HepG2 (cell line): ENCODE measurements around the gene DNAAF8. TPM values are rescaled to one million over a fixed set of nuclear protein-coding genes. Genes with fewer than 3 reads are reported as not detected.

Experiments
- AHDC1 ChIP-seq: sonication (generic); formaldehyde crosslinking; IDR thresholded peaks from 2 replicates; pipeline ENCODE4 v1.5.1; 2020; ENCODE audit warnings: mild to moderate bottlenecking, missing genetic modification reagents, borderline replicate concordance
- BRCA1 ChIP-seq: sonication (generic); formaldehyde crosslinking; IDR thresholded peaks from 2 replicates; pipeline ENCODE4 v1.4.0; 2020; ENCODE audit warnings: missing genetic modification reagents
- E2F2 ChIP-seq: sonication (generic); formaldehyde crosslinking; IDR thresholded peaks from 2 replicates; pipeline ENCODE4 v1.4.0; 2020; ENCODE audit warnings: missing genetic modification reagents, borderline replicate concordance
- GLI4 ChIP-seq: sonication (generic); formaldehyde crosslinking; IDR thresholded peaks from 2 replicates; pipeline ENCODE4 v1.5.1; 2020; ENCODE audit warnings: missing genetic modification reagents, mild to moderate bottlenecking, moderate library complexity, borderline replicate concordance
- HBP1 ChIP-seq: IDR thresholded peaks from 2 replicates; pipeline ENCODE4 v1.6.1; 2016; ENCODE audit warnings: low read depth, control low read depth
- HCFC1 ChIP-seq: fragments of 150-350 bp; IDR thresholded peaks from 2 replicates; pipeline ENCODE4 v1.6.1; 2014; ENCODE audit warnings: low read depth, low read length
- HIC2 ChIP-seq: sonication (generic); formaldehyde crosslinking; IDR thresholded peaks from 2 replicates; pipeline ENCODE4 v1.9.0; 2022; ENCODE audit warnings: low read depth, missing genetic modification reagents
- IRX3 ChIP-seq: sonication (generic); formaldehyde crosslinking; IDR thresholded peaks from 2 replicates; pipeline ENCODE4 v1.8.1; 2023; ENCODE audit warnings: mild to moderate bottlenecking, low read depth, missing genetic modification reagents, borderline replicate concordance
- JUNB ChIP-seq: sonication (generic); formaldehyde crosslinking; IDR thresholded peaks from 2 replicates; pipeline ENCODE4 v1.8.0; 2022; ENCODE audit warnings: missing genetic modification reagents, mild to moderate bottlenecking, borderline replicate concordance
- PCBP2 ChIP-seq: fragments of 200-400 bp; formaldehyde crosslinking; optimal IDR thresholded peaks from 2 replicates; pipeline ENCODE3; 2018; ENCODE audit warnings: low read length, low read depth; ENCODE audit not compliant: poor library complexity, severe bottlenecking
- SNAPC2 ChIP-seq: sonication (generic); formaldehyde crosslinking; IDR thresholded peaks from 2 replicates; pipeline ENCODE4 v1.8.1; 2022; ENCODE audit warnings: mild to moderate bottlenecking, missing genetic modification reagents
- TFDP1 ChIP-seq: IDR thresholded peaks from 2 replicates; pipeline ENCODE4 v1.6.1; 2016; ENCODE audit warnings: missing compliant biosample characterization, missing genetic modification reagents, borderline replicate concordance
- ZNF20 ChIP-seq: sonication (generic); formaldehyde crosslinking; IDR thresholded peaks from 2 replicates; pipeline ENCODE4 v1.4.0; 2020; ENCODE audit warnings: mild to moderate bottlenecking, moderate library complexity, missing genetic modification reagents
- ZNF24 ChIP-seq: fragments of 450-650 bp; IDR thresholded peaks from 2 replicates; pipeline ENCODE4 v1.6.1; 2017; ENCODE audit warnings: antibody characterized with exemption, mild to moderate bottlenecking
- ZNF333 ChIP-seq: sonication (generic); formaldehyde crosslinking; IDR thresholded peaks from 2 replicates; pipeline ENCODE4 v1.4.0; 2020; ENCODE audit warnings: mild to moderate bottlenecking, missing genetic modification reagents, borderline replicate concordance
- polyA plus RNA-seq, 8 experiments: library from polyadenylated mRNA; depleted of rRNA in 3 of 8; stranded (reverse) in 7 of 8; unstranded in 1 of 8; fragments of >200 nt; fragmentation: Illumina TruSeq in 4 of 8; extraction: Trizol in 4 of 8; gene quantifications; 2 replicates each; pipeline versions ENCODE4 v1.2.1 to v1.2.3, GENCODE V29; 2011 to 2016; ENCODE audit warnings: low read depth in 4 of 8, missing spikeins in 1 of 8, mixed read lengths in 1 of 8; ENCODE audit not compliant: insufficient read depth in 1 of 8
- total RNA-seq, 5 experiments: library from RNA; depleted of rRNA; stranded (reverse); fragments of >200 nt; fragmentation: Illumina TruSeq; extraction: Trizol; gene quantifications; 2 replicates each; pipeline ENCODE4 v1.2.3, GENCODE V29; 2016; ENCODE audit warnings: low read depth in 1 of 5

DNAAF8 gene
- total and polyA plus RNA-seq, 2 of the 13 experiments (the other 11 are each of a cell fraction or from before 2014, with no cell fraction given), result 0.44 TPM; not detected in 1

- TF ChIP-seq HBP1 (CRISPR knock-in tag) (peak; percentile 54; the same call in 1 of the 2 replicates), TFDP1 (CRISPR knock-in tag) (peak; percentile 76; the same call in 1 of the 2 replicates), IRX3 (CRISPR knock-in tag) (no peak), JUNB (CRISPR knock-in tag) (0 out of 2 replicates have a peak, but pooled peaks have one; percentile 21), ZNF333 (CRISPR knock-in tag) (peak; percentile 87; the same call in 1 of the 2 replicates), ZNF20 (CRISPR knock-in tag) (no peak), PCBP2 (no peak), AHDC1 (no peak), BRCA1 (peak; percentile 46; the same call in 1 of the 2 replicates), E2F2 (CRISPR knock-in tag) (no peak), SNAPC2 (CRISPR knock-in tag) (no peak), HIC2 (0 out of 2 replicates have a peak, but pooled peaks have one; percentile 20), ZNF24 (no peak), GLI4 (CRISPR knock-in tag) (peak; percentile 69; the same call in 1 of the 2 replicates), HCFC1 (peak; percentile 70)
Observed at GRCh38 chr16:4734063-4734729, at the start of gene DNAAF8, which contains the start of gene ANKS3 (continued).
